Hair follicle dermal papilla cell (primary cell): ENCODE results near the gene IFT20. TPM values are rescaled to one million over a fixed set of nuclear protein-coding genes. Genes with fewer than 3 reads are reported as not detected.

ENCODE experiments used
- total RNA-seq: library from RNA; depleted of rRNA; stranded (reverse); fragments of >200 nt; gene quantifications from 2 replicates; pipeline ENCODE4 v1.2.3, GENCODE V29; 2012

Gene IFT20, protein sequence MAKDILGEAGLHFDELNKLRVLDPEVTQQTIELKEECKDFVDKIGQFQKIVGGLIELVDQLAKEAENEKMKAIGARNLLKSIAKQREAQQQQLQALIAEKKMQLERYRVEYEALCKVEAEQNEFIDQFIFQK
- 37.8 and 42.5 TPM in 2 replicates for total RNA-seq

GRCh38 chr17:28335201-28335958 is at the start of gene IFT20, which contains the start of gene TNFAIP1:
IFT20 (minus strand) TSS chr17:28335472; CDS start chr17:28331985, 3,487 bp downstream.
TNFAIP1 (plus strand) TSS chr17:28335761; CDS start chr17:28339522, 3,761 bp downstream.

GRCh38 chr17:28371245-28372202 is 36.3 kb upstream of the IFT20 start, which contains the start of gene SARM1:
SARM1 (plus strand) TSS chr17:28371694; CDS start chr17:28372033, 339 bp downstream.

GRCh38 chr17:28370035-28370743 is 34.9 kb upstream of the IFT20 start, which contains the start of gene VTN:
VTN (minus strand) TSS chr17:28370307; CDS start chr17:28370203, 104 bp downstream.

DNA sequence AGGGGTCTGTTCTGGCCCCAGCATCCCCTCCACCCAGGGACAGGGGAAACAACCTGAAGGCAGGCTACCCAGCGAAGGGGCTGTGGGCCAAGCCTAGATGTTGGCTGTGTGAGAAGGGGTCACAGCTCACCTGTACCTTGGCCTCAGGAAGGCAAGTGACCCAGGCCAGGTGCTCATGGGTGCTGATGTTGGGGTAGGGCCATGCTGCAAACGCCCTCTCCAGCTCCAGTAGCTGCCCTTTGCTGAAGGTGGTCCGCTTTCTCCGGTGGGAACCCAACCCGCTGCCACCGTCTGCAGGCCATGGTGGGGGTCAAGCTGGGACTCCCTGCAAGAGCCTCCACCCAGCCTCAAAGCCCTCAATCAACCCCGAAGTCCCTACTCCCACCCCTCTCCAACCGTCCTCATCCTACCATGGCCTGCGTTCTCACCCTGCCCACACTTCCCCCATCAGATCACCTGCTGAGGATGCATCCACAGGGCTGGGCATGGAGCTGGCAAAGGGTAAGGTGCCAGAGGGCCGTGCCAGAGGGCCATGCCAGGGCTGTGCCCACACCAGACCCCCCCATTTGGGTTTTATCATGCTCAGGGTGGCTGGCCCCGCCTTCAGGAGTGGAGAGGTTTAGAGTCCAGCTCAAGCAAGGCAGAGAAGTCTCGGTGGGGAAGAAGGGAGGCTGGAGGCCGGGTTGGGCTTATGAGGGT is 29.5 kb upstream of the IFT20 start, which contains the start of gene SEBOX:
SEBOX (minus strand) TSS at position 535 of the 699 bp plus-strand sequence; CDS start at position 487, 48 bp downstream.

GRCh38 chr17:28357061-28357900 is 22.0 kb upstream of the IFT20 start, which contains the start of gene POLDIP2:
POLDIP2 (minus strand) TSS chr17:28357527; CDS start chr17:28357448, 79 bp downstream.

DNA sequence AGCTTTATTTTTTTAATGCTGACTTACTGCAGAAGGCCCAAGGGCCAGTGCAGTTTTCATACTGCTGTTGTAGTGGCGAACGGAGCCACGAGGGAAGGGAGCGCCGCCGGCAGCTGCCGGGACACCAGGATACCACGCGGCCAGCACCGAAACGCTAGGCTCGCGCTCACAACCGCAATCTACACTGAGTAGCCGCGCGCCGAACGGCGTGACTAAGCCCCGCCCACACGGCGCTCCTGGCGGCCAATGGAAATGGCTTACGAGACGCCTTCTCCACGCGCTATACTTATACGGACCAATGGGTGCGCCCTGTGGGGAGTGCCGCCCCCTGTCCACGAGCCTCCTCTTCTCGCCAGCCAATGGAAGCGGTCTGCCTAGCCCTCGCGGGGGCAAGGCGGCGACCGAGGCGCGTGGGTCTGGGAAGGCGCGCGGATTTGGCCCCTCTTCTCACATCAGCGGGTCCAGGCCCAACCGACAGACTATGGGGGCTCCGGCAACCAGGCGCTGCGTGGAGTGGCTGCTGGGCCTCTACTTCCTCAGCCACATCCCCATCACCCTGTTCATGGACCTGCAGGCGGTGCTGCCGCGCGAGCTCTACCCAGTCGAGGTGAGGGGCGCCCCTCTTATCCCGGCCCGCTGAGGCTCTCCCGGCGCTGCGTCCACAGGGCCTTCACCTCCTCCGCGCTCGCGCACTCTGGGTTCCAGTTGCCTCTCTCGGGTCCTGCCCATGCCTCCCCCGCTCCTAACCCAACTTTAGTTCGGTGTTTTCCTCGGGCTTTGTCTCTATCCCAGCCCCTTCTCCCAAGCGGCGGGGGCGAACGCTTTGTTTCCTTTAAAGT is 16.3 kb downstream of the IFT20 start, which contains the start of gene TMEM97:
TMEM97 (plus strand) TSS at position 442 of the 839 bp plus-strand sequence; CDS start at position 482, 40 bp downstream.

Other genes with a start within 250 kb of the IFT20 start
- 14.3 and 18.0 TPM in 2 replicates for gene TMEM97, start 16.3 kb downstream of the IFT20 start, total RNA-seq
- gene TNFAIP1, start 289 bp upstream of the IFT20 start, total RNA-seq: 37.8 TPM in 2 replicates
- gene POLDIP2, start 22.1 kb upstream of the IFT20 start, total RNA-seq: 86.5 and 89.1 TPM in 2 replicates
- gene SEBOX, start 29.7 kb upstream of the IFT20 start, total RNA-seq: not detected in 2 replicates
- gene VTN, start 34.8 kb upstream of the IFT20 start, total RNA-seq: not detected in 2 replicates
- gene SARM1, start 36.2 kb upstream of the IFT20 start, total RNA-seq: 20.0 and 25.6 TPM in 2 replicates
- gene SLC46A1, start 70.7 kb upstream of the IFT20 start, total RNA-seq: 6.8 and 7.1 TPM in 2 replicates
- not detected in 2 replicates for gene SLC13A2, start 138.2 kb upstream of the IFT20 start, total RNA-seq
- gene FOXN1, start 170.9 kb upstream of the IFT20 start, total RNA-seq: not detected in 2 replicates
- 20.4 and 22.0 TPM in 2 replicates for gene UNC119, start 217.2 kb upstream of the IFT20 start, total RNA-seq
- gene PIGS, start 236.1 kb upstream of the IFT20 start, total RNA-seq: 60.2 and 61.0 TPM in 2 replicates
- 56.8 and 65.1 TPM in 2 replicates for gene ALDOC, start 241.4 kb upstream of the IFT20 start, total RNA-seq